Panc1 (cell line): Measurements from ENCODE around the gene RIPOR3. TPM values are rescaled to one million over a fixed set of nuclear protein-coding genes. Genes with fewer than 3 reads are reported as not detected.

Source experiments
- ATAC-seq: fragments of 200-7000 bp; cut with Tn5 transposase; 2 replicates; pipeline ENCODE4 v1.9.1; 2020; ENCODE audit warnings: mild to moderate bottlenecking, moderate library complexity
- BruUV-seq: library from RNA; stranded (reverse); fragments of 400-500 nt; replicated peaks from 2 replicates; lab custom pipeline; 2021; lab: Mats Ljungman, UMichigan
- CTCF ChIA-PET: fragments of 300-600 bp; sonication (Branson Sonifier 250); formaldehyde crosslinking; loops from one replicate; lab custom pipeline; 2022; ENCODE audit warnings: antibody characterized with exemption; lab: Charles Lee
- POLR2A ChIA-PET: fragments of 300-600 bp; sonication (Branson Sonifier 250); formaldehyde crosslinking; loops from one replicate; lab custom pipeline; 2022; ENCODE audit warnings: antibody characterized with exemption; lab: Charles Lee
- DNase-seq: peaks from one replicate; pipeline ENCODE4 v3.0.0-alpha.2; 2010; ENCODE audit warnings: low read depth, low spot score
- H3K27ac ChIP-seq: 2 replicates; pipeline ENCODE4 v1.5.1; 2011; ENCODE audit warnings: mild to moderate bottlenecking, low read length, inconsistent platforms
- H3K27me3 ChIP-seq: fragments of 200-500 bp; sonication (Bioruptor generic); 2 replicates; pipeline ENCODE4 v1.6.0; 2014; ENCODE audit warnings: low read length, inconsistent platforms; ENCODE audit not compliant: control insufficient read depth, insufficient read depth
- H3K36me3 ChIP-seq: fragments of 200-500 bp; sonication (Bioruptor generic); 2 replicates; pipeline ENCODE4 v1.5.1; 2014; ENCODE audit warnings: inconsistent platforms, mild to moderate bottlenecking, low read length, moderate library complexity; ENCODE audit not compliant: control insufficient read depth, insufficient read depth
- H3K4me1 ChIP-seq: 2 replicates; pipeline ENCODE4 v1.5.1; 2011; ENCODE audit warnings: inconsistent platforms, mild to moderate bottlenecking, low read length, moderate library complexity; ENCODE audit not compliant: control insufficient read depth, insufficient read depth
- H3K4me3 ChIP-seq, 2 experiments: 2 replicates each; pipeline ENCODE4 v1.5.1; 2011 to 2012; ENCODE audit warnings: low read depth in 2 of 2, low read length in 2 of 2, mild to moderate bottlenecking in 2 of 2, inconsistent platforms in 1 of 2, moderate library complexity in 1 of 2
- H3K9me3 ChIP-seq: fragments of 200-500 bp; sonication (Bioruptor generic); 2 replicates; pipeline ENCODE4 v1.5.1; 2014; ENCODE audit warnings: low read depth, mild to moderate bottlenecking, inconsistent platforms, low read length, moderate library complexity; ENCODE audit not compliant: control insufficient read depth, insufficient read depth
- POLR2AphosphoS5 ChIP-seq: IDR thresholded peaks from 2 replicates; pipeline ENCODE4 v1.6.1; 2012; ENCODE audit warnings: mild to moderate bottlenecking, low read depth, low read length, moderate library complexity
- SIN3A ChIP-seq: IDR thresholded peaks from 2 replicates; pipeline ENCODE4 v1.6.1; 2012; ENCODE audit warnings: low read depth, mild to moderate bottlenecking, low read length, moderate library complexity, borderline replicate concordance; ENCODE audit not compliant: insufficient read depth
- TCF7L2 ChIP-seq: IDR thresholded peaks from 2 replicates; pipeline ENCODE4 v1.6.1; 2011; ENCODE audit warnings: mild to moderate bottlenecking, low read depth, low read length, inconsistent platforms
- in situ Hi-C: cut with HindIII; loops from 2 replicates; pipeline ENCODE4 v1.10.0; 2016; ENCODE audit warnings: low sequenced_read_pairs, low pct_unique_long_range_greater_than_20kb
- intact Hi-C: fragments of 100-400 bp; cut with micrococcal nuclease; formaldehyde crosslinking; loops from one replicate; pipeline ENCODE4 v1.10.0; 2022; ENCODE audit not compliant: unreplicated experiment
- total RNA-seq: library from RNA; stranded (reverse); gene quantifications from one replicate; pipeline ENCODE4 v1.2.1, GENCODE V29; 2021; ENCODE audit not compliant: unreplicated experiment
- TF ChIP-seq, protein P1 (sequence below), 2 experiments: IDR thresholded peaks; 2 replicates each; pipeline ENCODE4 v1.6.1; 2011 to 2012; ENCODE audit warnings: low read depth in 2 of 2, control low read depth in 1 of 2, low read length in 1 of 2, mild to moderate bottlenecking in 1 of 2, moderate library complexity in 1 of 2; ENCODE audit not compliant: insufficient read depth in 1 of 2
- TF ChIP-seq, protein P2 (sequence below): fragments of 450-650 bp; IDR thresholded peaks from 2 replicates; pipeline ENCODE4 v1.5.1; 2017; ENCODE audit warnings: mild to moderate bottlenecking

Gene RIPOR3
- total RNA-seq, 1 experiment from 2014 or later = 92.5 TPM

GRCh38 chr20:50607850-50608749 lies 83.2 kb downstream of the RIPOR3 start:
- H3K4me3 ChIP-seq = no peak overlapping the region
- intact Hi-C loops = no loop called here
- H3K27ac ChIP-seq = no peak overlapping the region
- ChIA-PET POLR2A (no interaction called here), CTCF (interaction anchor here (0.6 kb wide), 1 partner anchor 19 kb away, joined by 3 read pairs; no protein-coding TSS in a partner anchor)
- peaks cover 11% of the 10 kb centered on the region; the same call in 1 of the 2 replicates for H3K4me1 ChIP-seq
- TF ChIP-seq TCF7L2 (no peak), SIN3A (no peak), POLR2AphosphoS5 (no peak)
- TF ChIP-seq, protein P1, sequence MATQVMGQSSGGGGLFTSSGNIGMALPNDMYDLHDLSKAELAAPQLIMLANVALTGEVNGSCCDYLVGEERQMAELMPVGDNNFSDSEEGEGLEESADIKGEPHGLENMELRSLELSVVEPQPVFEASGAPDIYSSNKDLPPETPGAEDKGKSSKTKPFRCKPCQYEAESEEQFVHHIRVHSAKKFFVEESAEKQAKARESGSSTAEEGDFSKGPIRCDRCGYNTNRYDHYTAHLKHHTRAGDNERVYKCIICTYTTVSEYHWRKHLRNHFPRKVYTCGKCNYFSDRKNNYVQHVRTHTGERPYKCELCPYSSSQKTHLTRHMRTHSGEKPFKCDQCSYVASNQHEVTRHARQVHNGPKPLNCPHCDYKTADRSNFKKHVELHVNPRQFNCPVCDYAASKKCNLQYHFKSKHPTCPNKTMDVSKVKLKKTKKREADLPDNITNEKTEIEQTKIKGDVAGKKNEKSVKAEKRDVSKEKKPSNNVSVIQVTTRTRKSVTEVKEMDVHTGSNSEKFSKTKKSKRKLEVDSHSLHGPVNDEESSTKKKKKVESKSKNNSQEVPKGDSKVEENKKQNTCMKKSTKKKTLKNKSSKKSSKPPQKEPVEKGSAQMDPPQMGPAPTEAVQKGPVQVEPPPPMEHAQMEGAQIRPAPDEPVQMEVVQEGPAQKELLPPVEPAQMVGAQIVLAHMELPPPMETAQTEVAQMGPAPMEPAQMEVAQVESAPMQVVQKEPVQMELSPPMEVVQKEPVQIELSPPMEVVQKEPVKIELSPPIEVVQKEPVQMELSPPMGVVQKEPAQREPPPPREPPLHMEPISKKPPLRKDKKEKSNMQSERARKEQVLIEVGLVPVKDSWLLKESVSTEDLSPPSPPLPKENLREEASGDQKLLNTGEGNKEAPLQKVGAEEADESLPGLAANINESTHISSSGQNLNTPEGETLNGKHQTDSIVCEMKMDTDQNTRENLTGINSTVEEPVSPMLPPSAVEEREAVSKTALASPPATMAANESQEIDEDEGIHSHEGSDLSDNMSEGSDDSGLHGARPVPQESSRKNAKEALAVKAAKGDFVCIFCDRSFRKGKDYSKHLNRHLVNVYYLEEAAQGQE (IDR thresholded peaks at IDR 0.05; ENCODE audit: insufficient read depth in 1 of 2, low read depth in 2 of 2, low read length in 1 of 2) = no peak
- TF ChIP-seq, protein P2, sequence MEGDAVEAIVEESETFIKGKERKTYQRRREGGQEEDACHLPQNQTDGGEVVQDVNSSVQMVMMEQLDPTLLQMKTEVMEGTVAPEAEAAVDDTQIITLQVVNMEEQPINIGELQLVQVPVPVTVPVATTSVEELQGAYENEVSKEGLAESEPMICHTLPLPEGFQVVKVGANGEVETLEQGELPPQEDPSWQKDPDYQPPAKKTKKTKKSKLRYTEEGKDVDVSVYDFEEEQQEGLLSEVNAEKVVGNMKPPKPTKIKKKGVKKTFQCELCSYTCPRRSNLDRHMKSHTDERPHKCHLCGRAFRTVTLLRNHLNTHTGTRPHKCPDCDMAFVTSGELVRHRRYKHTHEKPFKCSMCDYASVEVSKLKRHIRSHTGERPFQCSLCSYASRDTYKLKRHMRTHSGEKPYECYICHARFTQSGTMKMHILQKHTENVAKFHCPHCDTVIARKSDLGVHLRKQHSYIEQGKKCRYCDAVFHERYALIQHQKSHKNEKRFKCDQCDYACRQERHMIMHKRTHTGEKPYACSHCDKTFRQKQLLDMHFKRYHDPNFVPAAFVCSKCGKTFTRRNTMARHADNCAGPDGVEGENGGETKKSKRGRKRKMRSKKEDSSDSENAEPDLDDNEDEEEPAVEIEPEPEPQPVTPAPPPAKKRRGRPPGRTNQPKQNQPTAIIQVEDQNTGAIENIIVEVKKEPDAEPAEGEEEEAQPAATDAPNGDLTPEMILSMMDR = no peak
- no peaks in the 10 kb centered on the region for H3K27me3 ChIP-seq
- no TSS peak for BruUV-seq
- ATAC-seq (peak; percentile 52; the same call in 1 of the 2 replicates), DNase-seq (no peak)
- in situ Hi-C loops = no loop called here
- no peaks in the 10 kb centered on the region for H3K9me3 ChIP-seq
- peaks cover 6% of the 10 kb centered on the region for H3K36me3 ChIP-seq

- no peak for DNase-seq
- in situ Hi-C loops (no loop called here), intact Hi-C loops (no loop called here)
- no peak for ATAC-seq
- no peaks in the 10 kb centered on the region for H3K9me3 ChIP-seq
- no peak overlapping the region for H3K4me3 ChIP-seq
- POLR2A ChIA-PET = no interaction called here
- no TSS peak for BruUV-seq
- H3K27me3 ChIP-seq = no peaks in the 10 kb centered on the region
- H3K36me3 ChIP-seq = peaks cover 6% of the 10 kb centered on the region
- H3K27ac ChIP-seq = no peak overlapping the region
- no peak for TF ChIP-seq TCF7L2
- TF ChIP-seq, protein P1 (IDR thresholded peaks at IDR 0.05; ENCODE audit: insufficient read depth in 1 of 2, low read depth in 2 of 2, low read length in 1 of 2) = no peak
- TF ChIP-seq, protein P2 = no peak
- no peak for TF ChIP-seq POLR2AphosphoS5
- no peak for TF ChIP-seq SIN3A
- CTCF ChIA-PET = interaction anchor here (0.6 kb wide), 1 partner anchor 19 kb away, joined by 3 read pairs; no protein-coding TSS in a partner anchor
- H3K4me1 ChIP-seq = peaks cover 11% of the 10 kb centered on the region; the same call in 1 of the 2 replicates
Measured at GRCh38 chr20:50607436-50607835, 83.9 kb downstream of the RIPOR3 start.
